ENCODE results near the gene PDE1A.
"Not testable (repeated sequence)": the region's sequence is repeated elsewhere in the genome, so short reads cannot be mapped to it uniquely, and the experiment has no call there.

Gene PDE1A

GRCh38 chr2:182351427-182351826 lies 75.4 kb downstream of the PDE1A start:
- DNase-seq = no peak

GRCh38 chr2:182349268-182349667 lies 77.6 kb downstream of the PDE1A start:
- no peak for DNase-seq

GRCh38 chr2:182345384-182345783 lies 81.5 kb downstream of the PDE1A start:
- no peak for DNase-seq

- DNase-seq = no peak
Observed at GRCh38 chr2:182330451-182331305, 96.2 kb downstream of the PDE1A start.

GRCh38 chr2:182324665-182325064 lies 102.2 kb downstream of the PDE1A start:
- DNase-seq = no peak

GRCh38 chr2:182321096-182321495 lies 105.7 kb downstream of the PDE1A start:
- no peak for DNase-seq

- DNase-seq = no peak
Observed at GRCh38 chr2:182319556-182320505, 107.0 kb downstream of the PDE1A start.

- no peak for DNase-seq
Observed at GRCh38 chr2:182318466-182319220, 108.2 kb downstream of the PDE1A start.

GRCh38 chr2:182316950-182317349 lies 109.9 kb downstream of the PDE1A start:
- DNase-seq = no peak

GRCh38 chr2:182302972-182303371 lies 123.9 kb downstream of the PDE1A start:
- no peak for DNase-seq

- no peak for DNase-seq
Observed at GRCh38 chr2:182302174-182302573, 124.7 kb downstream of the PDE1A start.

GRCh38 chr2:182301093-182301492 lies 125.7 kb downstream of the PDE1A start:
- DNase-seq = no peak

- no peak for DNase-seq
Observed at GRCh38 chr2:182300608-182301007, 126.2 kb downstream of the PDE1A start.

GRCh38 chr2:182299632-182300031 lies 127.2 kb downstream of the PDE1A start:
- DNase-seq = no peak

GRCh38 chr2:182298456-182298855 lies 128.4 kb downstream of the PDE1A start:
- DNase-seq = no peak

GRCh38 chr2:182291296-182291695 lies 135.5 kb downstream of the PDE1A start:
- DNase-seq = no peak

- no peak for DNase-seq
Observed at GRCh38 chr2:182283512-182283911, 143.3 kb downstream of the PDE1A start.

GRCh38 chr2:182281276-182281675 lies 145.6 kb downstream of the PDE1A start:
- no peak for DNase-seq

GRCh38 chr2:182280118-182280517 lies 146.7 kb downstream of the PDE1A start:
- DNase-seq = no peak

GRCh38 chr2:182276662-182277061 lies 150.2 kb downstream of the PDE1A start:
- not testable (repeated sequence) for DNase-seq

GRCh38 chr2:182267971-182268370 lies 158.9 kb downstream of the PDE1A start:
- DNase-seq = no peak

- no peak for DNase-seq
Observed at GRCh38 chr2:182266909-182267308, 159.9 kb downstream of the PDE1A start.

GRCh38 chr2:182265718-182266117 lies 161.1 kb downstream of the PDE1A start:
- DNase-seq = no peak

Data from NCI-H2107 (cell line).